T-helper 2 cell (primary cell): ENCODE data around the gene NCOA7.
A peak's percentile ranks its signal among the peaks of the same experiment; 100 is the strongest.

Experiments
- DNase-seq, 5 experiments: peaks; one replicate each; pipeline versions ENCODE4 v3.0.0 to v3.0.0-alpha.2; 2012 to 2022
- total RNA-seq, 2 donors: gene quantifications; one replicate each; lab custom pipeline; 2026; lab: John Stamatoyannopoulos, UW

Gene NCOA7, protein sequence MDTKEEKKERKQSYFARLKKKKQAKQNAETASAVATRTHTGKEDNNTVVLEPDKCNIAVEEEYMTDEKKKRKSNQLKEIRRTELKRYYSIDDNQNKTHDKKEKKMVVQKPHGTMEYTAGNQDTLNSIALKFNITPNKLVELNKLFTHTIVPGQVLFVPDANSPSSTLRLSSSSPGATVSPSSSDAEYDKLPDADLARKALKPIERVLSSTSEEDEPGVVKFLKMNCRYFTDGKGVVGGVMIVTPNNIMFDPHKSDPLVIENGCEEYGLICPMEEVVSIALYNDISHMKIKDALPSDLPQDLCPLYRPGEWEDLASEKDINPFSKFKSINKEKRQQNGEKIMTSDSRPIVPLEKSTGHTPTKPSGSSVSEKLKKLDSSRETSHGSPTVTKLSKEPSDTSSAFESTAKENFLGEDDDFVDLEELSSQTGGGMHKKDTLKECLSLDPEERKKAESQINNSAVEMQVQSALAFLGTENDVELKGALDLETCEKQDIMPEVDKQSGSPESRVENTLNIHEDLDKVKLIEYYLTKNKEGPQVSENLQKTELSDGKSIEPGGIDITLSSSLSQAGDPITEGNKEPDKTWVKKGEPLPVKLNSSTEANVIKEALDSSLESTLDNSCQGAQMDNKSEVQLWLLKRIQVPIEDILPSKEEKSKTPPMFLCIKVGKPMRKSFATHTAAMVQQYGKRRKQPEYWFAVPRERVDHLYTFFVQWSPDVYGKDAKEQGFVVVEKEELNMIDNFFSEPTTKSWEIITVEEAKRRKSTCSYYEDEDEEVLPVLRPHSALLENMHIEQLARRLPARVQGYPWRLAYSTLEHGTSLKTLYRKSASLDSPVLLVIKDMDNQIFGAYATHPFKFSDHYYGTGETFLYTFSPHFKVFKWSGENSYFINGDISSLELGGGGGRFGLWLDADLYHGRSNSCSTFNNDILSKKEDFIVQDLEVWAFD
- total RNA-seq, result 45.8 to 72.8 reads per million in 2 donors

DNA sequence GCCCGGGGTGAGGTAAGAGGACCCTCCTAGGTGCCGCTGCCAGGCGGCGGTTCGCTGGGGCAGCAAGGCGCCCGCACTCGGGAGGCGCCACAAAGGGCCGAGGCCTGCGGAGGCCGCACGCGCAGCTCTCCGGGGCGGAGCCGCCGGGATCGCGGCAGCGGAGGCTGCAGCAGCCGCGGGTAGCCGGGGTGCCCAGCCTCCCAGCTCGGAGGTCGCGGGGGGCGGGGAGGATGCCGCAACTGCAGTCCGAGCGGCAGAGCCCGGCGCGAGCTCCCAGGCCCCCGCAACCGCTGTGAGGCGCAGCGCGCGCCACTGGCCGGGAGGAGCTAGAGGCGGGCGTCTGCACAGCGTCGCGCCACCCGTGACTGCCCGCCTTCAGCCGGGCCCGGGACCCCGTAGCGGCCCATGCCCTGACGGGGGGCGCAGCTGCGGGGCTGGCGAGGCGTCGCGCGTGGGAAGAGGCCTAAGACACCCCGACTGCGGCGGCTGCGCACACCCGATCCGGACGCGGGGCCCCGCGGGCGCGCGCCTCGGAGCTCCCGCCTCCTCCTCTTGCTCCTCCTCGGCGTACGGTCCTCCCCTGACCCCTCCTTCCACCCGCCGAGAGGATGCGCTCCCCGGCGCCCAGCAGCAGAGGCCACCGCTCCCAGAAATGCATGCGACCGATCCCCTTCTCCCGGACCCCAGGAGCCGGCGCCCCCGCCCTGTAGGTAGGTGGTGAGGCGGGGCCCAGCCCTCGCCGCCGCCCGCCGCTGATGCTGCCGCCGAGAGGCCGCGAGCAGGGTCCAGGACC, at the start of gene NCOA7:
Gene NCOA7 (plus strand): TSS at position 603 of the 793 bp plus-strand sequence. CDS start 24,395 bp downstream, outside the sequence.
- peak; percentile 63 to 92 (median 73) for DNase-seq

DNA sequence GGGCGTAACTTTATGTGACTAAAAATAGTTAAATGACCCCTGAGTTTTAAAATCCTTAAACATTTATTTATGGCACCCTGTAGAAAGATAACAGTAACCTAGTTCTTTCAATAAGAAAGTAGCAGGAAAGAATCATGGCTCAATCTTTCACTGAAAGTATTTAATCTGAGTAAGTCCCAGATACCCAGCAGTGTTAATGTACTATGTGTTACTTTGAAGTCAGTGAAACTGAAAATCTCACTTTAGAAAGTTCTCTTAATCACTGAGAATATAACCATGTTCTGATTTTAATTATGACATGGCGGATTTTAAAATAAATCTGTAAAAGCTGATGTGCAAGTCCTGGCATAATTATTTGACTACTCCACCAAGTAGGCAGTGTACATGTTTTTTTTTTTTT, 49.4 kb upstream of the NCOA7 start:
- DNase-seq, result no peak

DNA sequence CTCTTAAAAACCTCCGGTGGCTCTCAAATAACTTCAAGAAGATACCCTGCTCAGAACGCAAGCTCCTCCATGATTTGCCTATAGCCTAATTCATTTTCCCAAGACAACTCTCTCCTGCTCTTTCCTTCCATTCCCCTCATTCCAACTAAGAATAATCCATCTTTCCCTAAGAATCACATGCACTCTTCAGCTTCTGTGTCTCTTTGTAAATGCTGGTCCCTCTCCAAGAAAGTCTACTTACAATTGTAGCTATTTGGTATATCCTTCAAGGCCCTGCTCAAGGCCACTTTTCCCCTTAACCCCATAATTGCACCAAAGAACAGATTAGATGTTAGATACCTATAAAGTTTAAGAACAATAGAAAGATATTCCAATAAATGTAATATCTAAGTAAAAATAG, 48.7 kb upstream of the NCOA7 start:
- DNase-seq, result no peak

DNA sequence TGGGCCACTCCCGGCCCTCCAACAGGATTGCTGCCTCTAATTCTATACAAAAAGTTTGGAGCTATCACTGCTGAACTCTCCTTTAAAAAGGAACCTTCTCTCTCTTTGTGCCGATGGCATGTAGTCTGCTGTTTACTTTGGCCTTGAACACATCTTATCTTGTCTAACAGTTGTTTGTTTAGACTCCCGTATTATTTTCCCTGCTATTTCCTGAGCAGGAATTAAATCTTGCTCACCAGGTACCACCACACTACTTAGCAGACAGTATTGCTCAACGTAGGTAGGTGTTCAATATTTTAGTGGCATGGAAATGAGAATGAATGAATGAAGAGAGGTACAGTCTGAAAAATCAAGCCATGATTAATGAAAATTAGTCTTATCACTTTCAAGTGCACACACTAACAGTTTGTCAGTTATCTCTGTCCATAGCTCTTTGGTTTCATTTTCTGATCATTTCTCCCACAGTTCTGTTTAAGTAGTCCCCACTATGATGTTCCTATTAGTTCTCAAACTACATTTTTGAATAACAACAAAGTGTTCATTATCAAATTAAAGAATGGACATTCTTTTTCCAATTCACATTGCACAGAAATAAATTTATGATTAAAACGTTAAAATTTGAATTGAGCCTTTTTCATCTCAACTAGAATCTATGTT, 48.2 kb upstream of the NCOA7 start:
- DNase-seq, result no peak

DNA sequence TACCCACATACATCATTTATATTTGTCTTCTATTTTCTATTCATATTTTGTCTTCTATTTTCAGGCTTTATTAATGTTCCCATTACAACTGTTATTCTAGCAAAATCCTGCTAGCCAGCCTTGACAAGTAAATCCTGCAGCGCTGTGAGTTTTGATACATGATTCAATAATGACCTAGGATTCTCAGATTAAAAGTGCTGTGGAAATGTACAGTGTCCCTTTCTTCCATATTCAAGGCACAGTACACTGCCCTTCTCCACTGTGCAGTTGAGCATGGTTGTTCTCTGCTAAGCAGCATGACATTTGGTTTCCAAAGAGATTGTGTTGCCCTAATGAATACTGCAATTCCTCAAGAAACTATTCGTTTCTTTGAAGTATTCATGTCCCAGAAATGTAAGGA, 47.2 kb upstream of the NCOA7 start:
- DNase-seq, result no peak

DNA sequence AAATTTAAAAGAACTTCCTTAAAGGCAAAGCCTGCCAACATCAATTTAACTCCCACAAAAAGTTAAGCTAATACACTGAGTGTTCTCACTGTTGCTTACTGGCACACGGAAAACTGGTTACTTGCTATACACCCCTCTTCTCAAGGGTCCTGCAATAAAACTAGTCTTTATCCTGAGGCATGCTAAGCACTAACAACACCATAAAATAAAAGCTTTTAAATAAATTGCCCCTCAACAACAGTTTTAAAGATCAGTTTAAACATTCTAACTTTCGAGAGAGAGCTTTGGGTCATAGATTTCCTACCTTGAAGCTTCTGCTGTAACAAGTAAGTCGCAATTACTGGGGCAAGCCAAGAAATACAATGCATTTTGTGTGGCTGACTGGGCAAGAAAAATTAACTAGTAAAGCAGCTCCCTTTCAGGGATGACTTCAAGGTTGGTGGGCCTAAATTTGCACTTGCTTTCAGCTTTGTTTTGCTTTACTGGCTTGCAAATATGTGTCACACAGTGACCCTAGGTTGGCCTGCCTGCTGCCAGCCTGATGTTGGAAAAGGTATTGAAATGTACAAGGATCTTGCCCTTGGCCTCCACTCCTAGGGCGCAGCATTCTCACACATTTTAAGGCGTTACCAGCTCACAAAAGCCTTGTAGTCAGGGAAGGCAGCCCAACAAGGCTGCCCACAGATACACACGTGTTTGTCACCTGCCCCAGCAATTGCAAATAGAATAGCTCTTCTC, 45.3 kb upstream of the NCOA7 start:
- no peak for DNase-seq

DNA sequence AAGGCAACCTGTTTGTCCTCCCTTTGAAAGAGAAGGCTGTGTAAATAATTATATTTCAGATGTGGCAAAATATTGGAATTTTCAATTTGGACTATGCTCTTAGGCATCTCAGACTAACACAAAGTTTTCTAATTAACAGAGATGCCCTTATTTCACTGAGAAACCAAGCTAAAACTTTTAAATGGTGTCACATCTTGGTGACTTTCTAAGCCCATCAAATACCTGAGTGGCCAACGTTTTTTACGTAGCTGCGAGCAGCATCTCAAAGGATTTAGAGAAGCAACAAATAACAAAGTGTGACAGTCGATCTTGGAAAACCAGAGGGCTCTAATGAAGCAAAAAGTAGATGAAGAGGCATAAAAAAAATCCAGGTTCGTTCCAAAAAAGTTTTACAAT, 44.7 kb upstream of the NCOA7 start:
- DNase-seq, result no peak

DNA sequence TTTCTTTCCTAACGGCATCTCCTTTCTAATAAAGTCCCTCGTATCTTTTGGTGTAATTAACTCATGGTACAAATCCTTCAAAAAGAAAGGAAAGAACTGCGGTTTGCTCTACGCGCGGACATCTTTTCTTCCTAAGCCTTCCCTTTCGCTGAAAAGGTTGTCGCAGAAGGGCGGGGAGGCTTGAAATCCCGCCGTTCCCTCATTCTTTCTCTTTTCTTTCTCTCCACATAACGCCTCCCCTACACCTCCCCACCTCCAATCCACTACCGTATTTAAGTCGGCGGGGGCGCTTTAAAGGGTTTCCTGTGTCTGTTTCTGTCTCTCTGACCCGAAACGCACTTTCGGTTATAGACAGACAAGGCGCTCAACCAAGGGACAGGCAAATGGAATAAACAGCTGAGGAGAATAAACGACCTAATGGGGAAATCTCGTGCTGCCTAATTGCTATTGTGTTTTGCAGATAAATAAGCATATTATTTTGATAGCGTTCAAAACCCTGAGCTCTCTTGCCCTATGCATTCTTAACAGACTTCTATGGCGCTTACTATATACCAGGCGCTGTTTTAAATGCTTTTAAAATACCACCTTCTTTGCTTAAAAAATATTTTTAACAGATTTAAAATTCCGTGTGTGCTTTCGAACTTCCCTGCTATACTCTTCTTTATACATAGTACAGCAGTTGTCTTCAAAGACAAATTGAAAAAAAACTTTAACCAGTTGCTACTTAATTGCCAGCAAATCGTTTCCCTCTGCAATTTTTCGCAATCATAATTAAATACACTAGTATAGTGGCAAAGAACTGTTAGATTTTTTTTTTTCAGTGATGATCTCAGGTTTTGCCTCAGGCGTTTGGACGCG, 43.8 kb upstream of the NCOA7 start:
- peak in 4 of 5 experiments; percentile 15 to 78 (median 56) for DNase-seq

DNA sequence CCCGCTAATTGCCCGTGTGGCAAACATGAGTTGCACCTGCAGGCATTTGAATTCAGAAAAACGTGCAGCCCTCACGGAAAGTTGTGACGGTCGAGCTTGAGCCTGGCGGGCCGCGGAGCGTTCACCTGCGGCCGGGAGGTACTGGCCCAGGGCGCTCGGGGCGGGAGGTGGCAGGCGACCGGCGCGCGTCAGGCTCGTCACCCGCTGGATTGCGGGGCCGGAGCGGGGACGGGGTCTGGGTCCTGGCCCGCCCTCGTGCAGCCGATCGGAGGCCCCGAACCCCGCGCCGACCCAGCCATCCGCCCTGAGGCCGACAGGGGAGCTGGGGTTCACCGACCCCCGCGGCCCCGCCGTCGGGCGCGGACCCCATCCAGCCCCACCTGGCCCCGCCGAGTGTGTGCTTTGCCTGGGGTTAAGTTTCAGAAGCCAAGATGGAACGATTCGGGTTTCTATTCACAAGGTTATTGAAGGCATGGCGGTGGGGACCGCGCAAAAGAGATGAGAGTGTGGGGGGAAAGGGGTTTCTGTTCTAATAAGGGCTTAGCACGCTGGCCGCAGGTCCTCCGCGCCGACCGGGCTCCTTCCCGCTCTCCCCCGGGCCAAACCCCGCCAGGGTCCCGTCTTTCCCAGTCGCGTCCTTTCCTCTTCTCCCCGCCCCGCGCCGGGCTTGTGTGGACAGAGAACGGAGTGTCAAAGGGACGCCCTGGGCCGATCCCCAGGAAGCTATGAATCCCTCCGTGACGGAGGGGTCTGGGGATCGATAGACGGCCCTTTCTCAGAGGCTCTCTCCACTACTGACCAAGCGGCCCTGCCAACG, 43.0 kb upstream of the NCOA7 start:
- peak in 3 of 5 experiments; percentile 13 to 24 (median 22) for DNase-seq

DNA sequence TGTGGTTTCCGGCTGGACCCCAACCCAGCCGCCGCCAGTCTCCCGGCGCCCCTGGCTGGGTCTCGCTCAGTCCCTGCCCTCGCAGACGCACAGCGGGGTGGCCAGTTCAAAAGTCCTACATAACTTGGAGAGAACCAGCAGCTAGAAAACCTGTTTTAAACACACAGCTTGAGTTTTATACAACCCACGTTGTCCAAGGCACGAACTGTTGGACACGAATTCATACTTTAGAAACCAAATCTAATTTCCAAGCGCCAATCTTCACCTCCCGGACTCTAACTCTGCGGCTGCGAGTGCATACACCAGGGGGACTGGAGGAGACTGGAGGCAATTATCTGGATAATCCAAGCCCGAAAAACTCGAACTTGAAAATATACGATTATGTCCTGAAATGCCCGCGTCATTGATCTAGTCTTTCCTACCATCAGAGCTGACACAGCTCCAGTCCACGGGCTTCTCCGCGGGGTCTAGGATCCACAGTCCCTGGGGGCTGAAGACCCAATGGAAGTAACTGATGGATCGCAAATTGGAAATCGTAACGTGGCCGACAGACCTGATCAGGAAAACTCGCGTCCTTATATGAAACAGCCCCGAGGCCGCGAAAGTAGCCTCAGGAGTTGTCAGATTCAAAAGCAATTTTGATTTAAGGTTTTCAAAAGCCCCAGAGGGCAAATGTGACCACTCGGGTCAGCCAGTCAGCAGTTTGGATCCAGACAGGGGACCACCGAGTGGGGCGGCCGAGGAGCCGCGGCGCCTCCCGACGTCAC, 42.2 kb upstream of the NCOA7 start:
- DNase-seq, result peak in 2 of 5 experiments; percentile 3 to 5

DNA sequence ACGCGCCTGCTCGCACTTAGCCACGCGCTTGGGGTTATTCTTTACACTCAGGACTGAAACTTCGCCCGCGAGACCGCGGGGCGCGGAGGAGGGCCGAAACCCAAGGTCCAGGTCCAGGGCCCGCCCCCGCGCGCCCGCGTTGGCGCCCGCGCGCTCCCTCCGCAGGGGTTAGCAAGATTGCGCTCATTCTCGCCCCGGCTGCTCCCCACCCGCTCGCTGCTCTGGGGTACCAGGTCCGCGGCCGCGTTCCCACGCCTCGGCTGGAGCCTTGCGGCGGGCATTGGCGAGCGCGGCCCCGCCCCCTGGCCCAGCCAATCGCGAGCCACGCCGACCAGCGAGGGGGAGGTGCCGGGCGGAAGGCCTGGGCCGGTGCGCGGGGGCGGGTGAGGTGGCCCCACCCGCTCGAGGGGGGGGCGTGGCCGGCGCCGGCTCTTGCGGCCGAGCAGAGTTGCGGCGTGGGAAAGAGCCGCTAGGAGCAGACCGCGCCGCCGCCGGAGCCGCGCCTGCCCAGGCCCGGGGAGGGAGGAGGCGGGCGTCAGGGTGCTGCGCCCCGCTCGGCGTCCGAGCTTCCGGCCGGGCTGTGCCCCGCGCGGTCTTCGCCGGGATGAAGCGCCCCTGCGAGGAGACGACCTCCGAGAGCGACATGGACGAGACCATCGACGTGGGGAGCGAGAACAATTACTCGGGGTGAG, 41.4 kb upstream of the NCOA7 start, which contains the start of gene HEY2:
Gene HEY2 (plus strand): TSS at position 460 of the 692 bp plus-strand sequence. CDS start 145 bp downstream, at position 605.
- DNase-seq, result peak; percentile 57 to 86 (median 68)

DNA sequence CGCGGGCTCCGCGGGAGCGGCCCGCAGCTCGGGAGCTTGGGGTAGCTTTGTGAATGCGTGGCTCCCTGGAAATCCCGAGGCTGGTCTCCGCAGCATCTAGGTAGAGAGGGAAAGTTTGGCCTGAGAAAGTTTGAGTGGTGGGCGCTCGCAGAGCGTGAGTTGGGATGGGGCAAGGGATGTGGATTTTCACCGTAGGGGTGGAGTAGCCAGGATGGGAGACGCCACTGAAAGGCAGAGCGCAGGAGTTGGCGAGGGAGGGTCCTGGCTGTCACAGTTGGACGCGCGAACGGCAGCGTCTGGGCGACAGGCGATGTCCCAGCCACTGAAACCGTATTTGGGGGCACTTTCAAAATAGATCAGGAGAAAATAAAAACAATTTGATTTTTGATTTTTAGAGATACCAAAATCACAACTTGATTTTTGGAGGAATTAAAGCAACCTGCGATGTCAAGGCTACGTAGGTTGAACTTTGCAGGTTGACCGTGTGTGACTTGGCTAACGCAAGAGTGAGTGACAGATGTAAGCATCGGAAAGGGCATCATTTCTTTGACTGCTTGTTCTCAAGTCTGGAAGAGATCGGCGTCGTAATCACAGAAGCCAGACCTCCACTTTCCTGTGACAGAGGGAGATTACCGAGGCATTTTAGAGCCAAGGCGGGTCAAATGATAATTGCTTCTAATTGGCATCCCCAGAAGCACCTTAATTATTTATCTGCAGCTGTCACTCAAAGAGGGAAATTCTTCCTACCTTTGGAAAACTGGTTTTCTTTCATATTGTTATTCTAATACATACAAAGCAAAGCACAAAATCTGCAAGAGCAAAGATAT, 40.7 kb upstream of the NCOA7 start:
- DNase-seq, result peak in 2 of 5 experiments; percentile 4 to 11

DNA sequence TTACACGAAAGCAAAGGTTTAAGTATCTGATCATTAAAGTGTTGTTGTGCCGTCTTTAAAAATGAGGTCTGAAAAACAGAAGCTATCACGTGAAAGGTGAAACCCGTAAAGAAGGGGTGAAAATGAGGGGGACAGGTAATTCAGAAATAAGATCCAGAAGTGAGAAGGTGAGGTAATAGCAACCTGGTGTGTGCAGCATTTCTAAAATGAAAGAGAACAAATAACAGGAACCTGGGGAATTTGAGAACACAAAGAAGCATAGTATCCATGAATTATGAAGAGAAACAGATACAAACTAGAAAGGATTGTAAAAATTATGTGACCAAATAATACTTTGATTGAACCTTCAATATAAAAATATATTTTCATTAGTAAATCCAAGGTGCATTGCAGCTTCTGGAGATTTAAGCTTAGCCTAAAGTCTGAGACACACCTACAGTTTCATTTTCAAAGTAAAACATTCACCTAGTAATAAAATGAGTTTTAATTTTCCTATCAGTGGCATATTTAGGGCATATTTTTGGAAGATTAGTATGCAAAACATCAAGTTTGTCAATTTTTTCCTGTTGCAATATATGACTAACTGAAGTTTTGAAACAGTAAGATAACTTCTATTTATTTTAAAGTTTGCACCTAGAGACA, 39.9 kb upstream of the NCOA7 start:
- DNase-seq, result no peak

DNA sequence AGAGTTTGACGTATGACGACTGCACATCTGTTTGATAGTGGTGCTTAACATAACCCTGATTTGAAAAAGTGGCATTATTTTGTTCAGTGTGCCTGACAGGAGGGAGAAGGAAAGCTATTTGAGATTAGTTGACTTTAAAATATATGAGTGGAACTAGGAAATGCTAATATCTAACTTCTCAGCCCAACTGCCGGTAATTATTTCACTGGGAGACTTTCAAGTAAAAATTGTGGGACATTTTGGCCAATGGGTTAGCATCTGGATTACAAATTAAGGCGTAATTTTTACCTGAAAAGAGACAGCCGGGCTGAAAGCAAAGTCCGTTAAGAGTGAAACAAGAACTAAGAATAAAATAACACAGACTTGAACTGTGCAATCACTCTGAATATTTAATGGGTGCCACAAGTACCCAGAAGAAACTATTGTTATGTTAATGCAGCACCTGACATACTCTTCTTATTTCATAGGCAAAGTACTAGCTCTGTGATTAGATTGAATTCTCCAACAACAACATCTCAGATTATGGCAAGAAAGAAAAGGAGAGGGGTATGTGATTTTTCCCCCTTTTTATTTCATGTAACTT, 39.3 kb upstream of the NCOA7 start:
- DNase-seq, result no peak

DNA sequence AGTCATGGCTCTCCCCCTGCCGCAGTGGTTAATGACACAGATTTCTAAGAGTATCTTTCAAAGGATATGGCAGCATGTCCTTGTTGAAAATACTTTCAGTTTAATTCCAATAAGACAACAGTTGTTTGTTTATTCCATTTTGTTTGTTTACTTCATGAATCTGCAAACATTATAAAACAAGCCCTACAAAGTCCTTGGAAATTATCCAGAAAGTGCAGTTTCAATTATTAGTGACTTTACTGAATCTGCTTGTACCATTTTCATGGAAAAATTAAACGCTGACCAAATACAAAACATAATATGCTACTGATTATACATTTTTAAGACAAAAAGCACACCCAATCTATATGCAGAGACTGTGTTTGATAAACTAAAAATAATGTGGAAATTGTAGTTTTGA, 38.0 kb upstream of the NCOA7 start:
- DNase-seq, result no peak
